WTC11 (cell line): ENCODE data around the gene KNSTRN.

ENCODE experiments used
- CREB1 ChIP-seq: sonication (generic); formaldehyde crosslinking; IDR thresholded peaks from 2 replicates; pipeline ENCODE4 v1.8.0; 2023; ENCODE audit warnings: mild to moderate bottlenecking, missing genetic modification reagents
- MAX ChIP-seq: sonication (generic); formaldehyde crosslinking; IDR thresholded peaks from 2 replicates; pipeline ENCODE4 v1.8.0; 2022; ENCODE audit warnings: mild to moderate bottlenecking, missing genetic modification reagents
- PRDM15 ChIP-seq: sonication (generic); formaldehyde crosslinking; IDR thresholded peaks from 2 replicates; pipeline ENCODE4 v1.8.0; 2022; ENCODE audit warnings: missing genetic modification reagents
- TF ChIP-seq, protein P1 (sequence below): fragments of 250-450 bp; sonication (Bioruptor Pico); IDR thresholded peaks from 2 replicates; pipeline ENCODE4 v1.8.0; 2021; ENCODE audit warnings: mild to moderate bottlenecking

- TF ChIP-seq, protein P1, sequence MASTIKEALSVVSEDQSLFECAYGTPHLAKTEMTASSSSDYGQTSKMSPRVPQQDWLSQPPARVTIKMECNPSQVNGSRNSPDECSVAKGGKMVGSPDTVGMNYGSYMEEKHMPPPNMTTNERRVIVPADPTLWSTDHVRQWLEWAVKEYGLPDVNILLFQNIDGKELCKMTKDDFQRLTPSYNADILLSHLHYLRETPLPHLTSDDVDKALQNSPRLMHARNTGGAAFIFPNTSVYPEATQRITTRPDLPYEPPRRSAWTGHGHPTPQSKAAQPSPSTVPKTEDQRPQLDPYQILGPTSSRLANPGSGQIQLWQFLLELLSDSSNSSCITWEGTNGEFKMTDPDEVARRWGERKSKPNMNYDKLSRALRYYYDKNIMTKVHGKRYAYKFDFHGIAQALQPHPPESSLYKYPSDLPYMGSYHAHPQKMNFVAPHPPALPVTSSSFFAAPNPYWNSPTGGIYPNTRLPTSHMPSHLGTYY (CRISPR knock-in tag), result no peak
- TF ChIP-seq MAX (peak; percentile 29; the same call in 1 of the 2 replicates), PRDM15 (CRISPR knock-in tag) (no peak), CREB1 (CRISPR knock-in tag) (no peak)
Observed at GRCh38 chr15:40382580-40383456, at the start of gene KNSTRN.
